Fibroblast of lung (primary cell): Measurements from ENCODE around the gene IMMP2L. TPM values are rescaled to one million over a fixed set of nuclear protein-coding genes. Genes with fewer than 3 reads are reported as not detected.

Source experiments
- DNase-seq, 2 donors: peaks; one replicate each; pipeline versions ENCODE4 v3.0.0 to v3.0.0-alpha.2; 2010; ENCODE audit warnings: low read depth in 2 of 2
- H2AFZ ChIP-seq: 2 replicates; pipeline ENCODE4 v1.5.1; 2012; ENCODE audit warnings: low read length, control low read depth, inconsistent platforms
- H3K27ac ChIP-seq: 2 replicates; pipeline ENCODE4 v1.5.1; 2011; ENCODE audit warnings: low read length, control low read depth; ENCODE audit not compliant: insufficient read depth
- H3K27me3 ChIP-seq: 2 replicates; pipeline ENCODE4 v1.5.1; 2011; ENCODE audit warnings: mild to moderate bottlenecking, low read length; ENCODE audit not compliant: control insufficient read depth, insufficient read depth
- H3K36me3 ChIP-seq: 2 replicates; pipeline ENCODE4 v1.5.1; 2011; ENCODE audit warnings: low read length; ENCODE audit not compliant: control insufficient read depth, insufficient read depth
- H3K4me1 ChIP-seq: 2 replicates; pipeline ENCODE4 v1.5.1; 2011; ENCODE audit warnings: low read length; ENCODE audit not compliant: control insufficient read depth, insufficient read depth; ENCODE audit errors: extremely low read depth
- H3K4me2 ChIP-seq: 2 replicates; pipeline ENCODE4 v1.5.1; 2011; ENCODE audit warnings: low read length, control low read depth; ENCODE audit not compliant: insufficient read depth; ENCODE audit errors: extremely low read depth
- H3K4me3 ChIP-seq, 4 experiments: fragments of 200-600 bp in 1 of 4; sonication (generic) in 1 of 4; replicated peaks in 1 of 4; 2 replicates each; pipeline ENCODE4 v1.5.1; 2011 to 2016; ENCODE audit warnings: low read length in 4 of 4, low read depth in 3 of 4, mild to moderate bottlenecking in 3 of 4, control low read depth in 2 of 4, inconsistent platforms in 1 of 4, mixed read lengths in 1 of 4; ENCODE audit not compliant: insufficient read depth in 1 of 4; ENCODE audit errors: control extremely low read depth in 1 of 4
- H3K79me2 ChIP-seq: 2 replicates; pipeline ENCODE4 v1.5.1; 2012; ENCODE audit warnings: mild to moderate bottlenecking, low read length, inconsistent platforms; ENCODE audit not compliant: control insufficient read depth, insufficient read depth
- H3K9ac ChIP-seq: 2 replicates; pipeline ENCODE4 v1.5.1; 2011; ENCODE audit warnings: mild to moderate bottlenecking, low read length, control low read depth; ENCODE audit not compliant: insufficient read depth
- H3K9me3 ChIP-seq: 2 replicates; pipeline ENCODE4 v1.5.1; 2012; ENCODE audit warnings: low read depth, low read length; ENCODE audit not compliant: control insufficient read depth, insufficient read depth
- H4K20me1 ChIP-seq: 2 replicates; pipeline ENCODE4 v1.5.1; 2011; ENCODE audit warnings: low read length; ENCODE audit not compliant: control insufficient read depth, insufficient read depth; ENCODE audit errors: extremely low read depth
- EZH2 ChIP-seq: IDR thresholded peaks from 2 replicates; pipeline ENCODE4 v1.5.1; 2012; ENCODE audit warnings: low read length, control low read depth, mild to moderate bottlenecking; ENCODE audit errors: missing control alignments
- polyA plus RNA-seq, 2 donors: library from polyadenylated mRNA; depleted of rRNA in 1 of 2; stranded (reverse) in 1 of 2; unstranded in 1 of 2; fragments of >200 nt; gene quantifications; 2 replicates each; pipeline ENCODE4 v1.2.1, GENCODE V29; 2011 to 2012; ENCODE audit warnings: missing spikeins in 1 of 2
- total RNA-seq: library from RNA; depleted of rRNA; stranded (reverse); fragments of >200 nt; gene quantifications from 2 replicates; pipeline ENCODE4 v1.2.1, GENCODE V29; 2014
- TF ChIP-seq, protein P1 (sequence below), 2 donors: IDR thresholded peaks in 1 of 2; conservative IDR thresholded peaks in 1 of 2; 1 replicate in 1 of 2; 2 replicates in 1 of 2; pipeline ENCODE4 v1.5.1; 2011 to 2012; ENCODE audit warnings: low read length in 2 of 2, control low read depth in 1 of 2, inconsistent platforms in 1 of 2, low read depth in 1 of 2, mild to moderate bottlenecking in 1 of 2

Gene IMMP2L
- total and polyA plus RNA-seq, 2 donors (not counting 1 experiment from before 2014, with no cell fraction given) = 6.9 to 14.4 TPM

DNA sequence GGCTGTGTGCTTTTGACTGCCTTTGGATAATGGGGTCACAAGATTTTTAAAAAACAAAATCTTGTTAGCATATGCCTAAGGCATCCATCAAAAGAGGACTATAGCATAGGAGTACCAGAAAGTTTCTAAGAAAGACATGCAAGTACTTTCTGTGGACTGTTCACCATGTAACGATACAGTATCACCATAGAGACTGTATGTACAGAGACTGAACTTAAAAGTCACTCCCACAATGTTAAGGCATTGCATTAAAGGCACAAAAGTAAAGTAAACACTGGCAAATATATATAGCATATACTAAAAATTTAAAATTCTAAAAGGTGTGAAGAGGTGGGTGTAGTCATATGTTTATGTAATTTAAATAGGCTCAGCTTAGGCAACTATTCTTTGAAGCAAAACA, 190.9 kb downstream of the IMMP2L start:
- Histone ChIP-seq H3K9ac (no peak overlapping the region), H3K79me2 (no peaks in the 10 kb centered on the region), H3K36me3 (no peaks in the 10 kb centered on the region), H3K4me2 (no peak overlapping the region), H2AFZ (no peak overlapping the region), H3K4me1 (no peaks in the 10 kb centered on the region), H3K27me3 (no peaks in the 10 kb centered on the region), H3K27ac (no peak overlapping the region), H4K20me1 (no peaks in the 10 kb centered on the region), H3K4me3 (no peak overlapping the region), H3K9me3 (no peaks in the 10 kb centered on the region)
- DNase-seq = no peak
- TF ChIP-seq, protein P1, sequence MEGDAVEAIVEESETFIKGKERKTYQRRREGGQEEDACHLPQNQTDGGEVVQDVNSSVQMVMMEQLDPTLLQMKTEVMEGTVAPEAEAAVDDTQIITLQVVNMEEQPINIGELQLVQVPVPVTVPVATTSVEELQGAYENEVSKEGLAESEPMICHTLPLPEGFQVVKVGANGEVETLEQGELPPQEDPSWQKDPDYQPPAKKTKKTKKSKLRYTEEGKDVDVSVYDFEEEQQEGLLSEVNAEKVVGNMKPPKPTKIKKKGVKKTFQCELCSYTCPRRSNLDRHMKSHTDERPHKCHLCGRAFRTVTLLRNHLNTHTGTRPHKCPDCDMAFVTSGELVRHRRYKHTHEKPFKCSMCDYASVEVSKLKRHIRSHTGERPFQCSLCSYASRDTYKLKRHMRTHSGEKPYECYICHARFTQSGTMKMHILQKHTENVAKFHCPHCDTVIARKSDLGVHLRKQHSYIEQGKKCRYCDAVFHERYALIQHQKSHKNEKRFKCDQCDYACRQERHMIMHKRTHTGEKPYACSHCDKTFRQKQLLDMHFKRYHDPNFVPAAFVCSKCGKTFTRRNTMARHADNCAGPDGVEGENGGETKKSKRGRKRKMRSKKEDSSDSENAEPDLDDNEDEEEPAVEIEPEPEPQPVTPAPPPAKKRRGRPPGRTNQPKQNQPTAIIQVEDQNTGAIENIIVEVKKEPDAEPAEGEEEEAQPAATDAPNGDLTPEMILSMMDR (conservative IDR thresholded peaks at IDR 0.05 in 1 of 2, IDR thresholded peaks at IDR 0.05 in 1 of 2; ENCODE audit: low read depth in 1 of 2, low read length in 2 of 2) = no peak
- TF ChIP-seq EZH2 = no peak

DNA sequence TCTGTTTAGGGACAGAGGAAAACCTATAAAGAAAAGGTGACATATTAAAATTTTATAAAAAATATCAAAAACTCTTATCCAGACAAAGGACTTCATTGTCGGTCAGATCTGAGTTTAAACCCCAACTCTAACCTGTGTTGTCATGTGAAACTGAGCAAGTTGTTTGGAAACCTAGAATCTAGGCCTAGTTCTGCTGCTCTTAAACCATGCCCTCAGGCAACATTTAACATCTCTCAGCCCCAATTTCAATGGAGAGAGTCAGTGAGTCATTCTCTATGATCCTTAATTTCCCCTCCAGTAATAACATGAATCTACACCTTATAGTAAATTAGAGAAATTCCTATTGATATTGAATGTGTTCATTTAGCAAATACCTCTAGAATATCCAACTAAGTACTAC, 192.3 kb downstream of the IMMP2L start:
- Histone ChIP-seq H3K9me3 (no peaks in the 10 kb centered on the region), H3K79me2 (no peaks in the 10 kb centered on the region), H2AFZ (no peak overlapping the region), H3K4me2 (no peak overlapping the region), H4K20me1 (no peaks in the 10 kb centered on the region), H3K27ac (no peak overlapping the region), H3K36me3 (no peaks in the 10 kb centered on the region), H3K4me1 (no peaks in the 10 kb centered on the region), H3K4me3 (no peak overlapping the region), H3K9ac (no peak overlapping the region), H3K27me3 (no peaks in the 10 kb centered on the region)
- no peak for TF ChIP-seq EZH2
- TF ChIP-seq, protein P1 (conservative IDR thresholded peaks at IDR 0.05 in 1 of 2, IDR thresholded peaks at IDR 0.05 in 1 of 2; ENCODE audit: low read depth in 1 of 2, low read length in 2 of 2) = no peak
- DNase-seq = no peak

DNA sequence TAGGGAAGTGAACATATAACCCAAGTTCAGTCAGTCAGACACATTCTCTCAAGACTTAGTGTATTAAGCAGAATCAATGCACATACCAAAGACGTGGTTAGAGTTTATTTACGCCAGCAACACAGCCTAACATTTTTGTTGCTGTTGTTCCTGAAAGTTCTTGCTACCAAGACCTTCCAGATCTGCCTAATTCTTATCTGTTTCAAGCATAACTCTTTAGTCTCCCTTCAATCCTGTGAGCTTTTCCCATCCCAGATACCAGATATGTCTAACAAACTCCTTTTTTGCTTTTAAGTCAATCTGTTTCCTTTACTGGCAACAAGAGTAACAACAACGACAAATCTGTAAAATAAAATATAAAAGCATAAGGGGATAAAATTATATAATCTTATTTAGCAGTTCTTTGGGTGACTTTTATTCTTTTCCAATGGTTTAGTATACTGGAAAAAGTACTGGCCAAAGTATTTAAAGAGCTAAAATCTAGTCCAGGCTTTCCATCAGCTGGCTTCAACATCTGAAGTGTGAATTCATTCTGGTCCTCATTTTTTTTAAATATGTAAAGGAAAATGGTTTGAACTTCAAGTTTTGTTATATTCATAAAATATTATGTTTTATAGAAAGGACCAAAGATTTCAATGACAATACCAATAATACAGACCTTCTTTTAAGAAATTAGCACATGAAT, 193.8 kb downstream of the IMMP2L start:
- Histone ChIP-seq H3K79me2 (no peaks in the 10 kb centered on the region), H3K27me3 (no peaks in the 10 kb centered on the region), H3K36me3 (no peaks in the 10 kb centered on the region), H3K9me3 (no peaks in the 10 kb centered on the region), H4K20me1 (no peaks in the 10 kb centered on the region), H3K27ac (no peak overlapping the region), H3K4me1 (peaks cover 7% of the 10 kb centered on the region), H3K4me2 (no peak overlapping the region), H3K9ac (no peak overlapping the region), H2AFZ (no peak overlapping the region), H3K4me3 (no peak overlapping the region)
- no peak for DNase-seq
- TF ChIP-seq EZH2 = no peak
- TF ChIP-seq, protein P1 (conservative IDR thresholded peaks at IDR 0.05 in 1 of 2, IDR thresholded peaks at IDR 0.05 in 1 of 2; ENCODE audit: low read depth in 1 of 2, low read length in 2 of 2) = no peak
